Choroid plexus epithelial cell (primary cell): ENCODE results near the gene DNAH3.

Experiments used
- DNase-seq: peaks from one replicate; pipeline ENCODE4 v3.0.0-alpha.2; 2010; ENCODE audit warnings: low read depth
- H3K4me3 ChIP-seq: 2 replicates; pipeline ENCODE4 v1.5.1; 2011; ENCODE audit warnings: low read depth, mild to moderate bottlenecking, control low read depth, low read length, moderate library complexity
- CTCF ChIP-seq: conservative IDR thresholded peaks from 2 replicates; pipeline ENCODE4 v1.5.1; 2011; ENCODE audit warnings: low read depth, mild to moderate bottlenecking, control low read depth, inconsistent platforms, low read length, moderate library complexity

The DNAH3 gene

GRCh38 chr16:21038197-21038596 is 112.4 kb downstream of the DNAH3 start:
- TF ChIP-seq CTCF, result no peak
- H3K4me3 ChIP-seq, result no peak overlapping the region
- DNase-seq, result no peak

- no peak overlapping the region for H3K4me3 ChIP-seq
- DNase-seq, result no peak
- TF ChIP-seq CTCF, result no peak
Measured at GRCh38 chr16:21037736-21038135, 112.9 kb downstream of the DNAH3 start.

- DNase-seq, result no peak
- H3K4me3 ChIP-seq, result no peak overlapping the region
- no peak for TF ChIP-seq CTCF
Measured at GRCh38 chr16:21037168-21037567, 113.5 kb downstream of the DNAH3 start.

GRCh38 chr16:21036471-21036870 is 114.2 kb downstream of the DNAH3 start:
- DNase-seq, result no peak
- no peak for TF ChIP-seq CTCF
- H3K4me3 ChIP-seq, result no peak overlapping the region

GRCh38 chr16:21033704-21034103 is 116.9 kb downstream of the DNAH3 start:
- TF ChIP-seq CTCF, result no peak
- H3K4me3 ChIP-seq, result no peak overlapping the region

GRCh38 chr16:21033264-21033663 is 117.4 kb downstream of the DNAH3 start:
- H3K4me3 ChIP-seq, result no peak overlapping the region
- no peak for TF ChIP-seq CTCF
- DNase-seq, result no peak

More at GRCh38 chr16:21033704-21034103, 116.9 kb downstream of the DNAH3 start:
- no peak for DNase-seq

GRCh38 chr16:21028728-21029127 is 121.9 kb downstream of the DNAH3 start:
- DNase-seq, result no peak
- H3K4me3 ChIP-seq, result no peak overlapping the region
- TF ChIP-seq CTCF, result no peak
